Panc1 (cell line): ENCODE measurements around the gene IGSF11.

Experiments used
- CTCF ChIP-seq: fragments of 450-650 bp; IDR thresholded peaks from 2 replicates; pipeline ENCODE4 v1.5.1; 2017; ENCODE audit warnings: mild to moderate bottlenecking
- TCF7L2 ChIP-seq: IDR thresholded peaks from 2 replicates; pipeline ENCODE4 v1.6.1; 2011; ENCODE audit warnings: mild to moderate bottlenecking, low read depth, low read length, inconsistent platforms

GRCh38 chr3:118968111-118968510 is 66.5 kb downstream of the IGSF11 start:
- TF ChIP-seq CTCF (no peak), TCF7L2 (no peak)
